Suprapubic skin (tissue), 4 donors: ENCODE measurements around the gene GOT1. TPM values are rescaled to one million over a fixed set of nuclear protein-coding genes. Genes with fewer than 3 reads are reported as not detected.

Source experiments
- DNase-seq, 2 donors: peaks; one replicate each; pipeline ENCODE4 v3.0.0-alpha.2; 2019; ENCODE audit warnings: low spot score in 2 of 2
- H3K27ac ChIP-seq: fragments of 200-600 bp; sonication (generic); one replicate; pipeline ENCODE4 v1.5.1; 2019
- H3K27me3 ChIP-seq: fragments of 200-600 bp; sonication (generic); one replicate; pipeline ENCODE4 v1.5.1; 2019
- H3K36me3 ChIP-seq: fragments of 200-600 bp; sonication (generic); one replicate; pipeline ENCODE4 v1.5.1; 2019
- H3K4me1 ChIP-seq: fragments of 200-600 bp; sonication (generic); one replicate; pipeline ENCODE4 v1.5.1; 2019
- H3K4me3 ChIP-seq: fragments of 200-600 bp; sonication (generic); one replicate; pipeline ENCODE4 v1.5.1; 2019; ENCODE audit warnings: mild to moderate bottlenecking
- H3K9me3 ChIP-seq: fragments of 200-600 bp; sonication (generic); one replicate; pipeline ENCODE4 v1.5.1; 2019
- CTCF ChIP-seq, 2 donors: fragments of 200-600 bp in 1 of 2; fragments of 450-650 bp in 1 of 2; sonication (generic) in 1 of 2; IDR thresholded peaks; one replicate each; pipeline ENCODE4 v1.5.1; 2016 to 2019; ENCODE audit warnings: antibody characterized with exemption in 2 of 2, mild to moderate bottlenecking in 1 of 2, moderate library complexity in 1 of 2
- EP300 ChIP-seq: sonication (generic); formaldehyde crosslinking; IDR thresholded peaks from one replicate; pipeline ENCODE4 v1.6.1; 2017; ENCODE audit warnings: antibody characterized with exemption
- POLR2A ChIP-seq, 2 donors: fragments of 450-650 bp; IDR thresholded peaks; one replicate each; pipeline ENCODE4 v1.6.1; 2017; ENCODE audit warnings: antibody characterized with exemption in 2 of 2, mild to moderate bottlenecking in 2 of 2, moderate library complexity in 2 of 2
- POLR2AphosphoS5 ChIP-seq, 3 donors: sonication (generic); formaldehyde crosslinking; IDR thresholded peaks; one replicate each; pipeline ENCODE4 v1.6.1; 2017; ENCODE audit warnings: antibody characterized with exemption in 3 of 3
- WGBS: methylation state at CpG from one replicate; pipeline ENCODE4 v1.1.5; 2018; 5-methylcytosine and 5-hydroxymethylcytosine counted together
- total RNA-seq, 4 donors: library from RNA; depleted of rRNA; stranded (reverse); fragments of >200 nt; gene quantifications; one replicate each; pipeline ENCODE4 v1.1.0, GENCODE V29; 2016

The GOT1 gene
- total RNA-seq, 4 donors from 2014 or later, result 16.9 to 46.2 (median 31.7) TPM

- peaks cover 12% of the 10 kb centered on the region for H3K36me3 ChIP-seq
- no peaks in the 10 kb centered on the region for H3K27me3 ChIP-seq
- no peaks in the 10 kb centered on the region for H3K4me1 ChIP-seq
- no peaks in the 10 kb centered on the region for H3K9me3 ChIP-seq
- 91% methylated on average over 4 of the region's 4 CpGs for WGBS
- no peak overlapping the region for H3K27ac ChIP-seq
- no peak overlapping the region for H3K4me3 ChIP-seq
- TF ChIP-seq POLR2AphosphoS5 (IDR thresholded peaks at IDR 0.05) (no peak), EP300 (no peak), POLR2A (IDR thresholded peaks at IDR 0.05) (no peak), CTCF (IDR thresholded peaks at IDR 0.05) (no peak)
- DNase-seq, result peak in 1 of 2 donors; percentile 7
These were observed 19.5 kb downstream of the GOT1 start for GRCh38 chr10:99410876-99411275.

GRCh38 chr10:99410146-99410545 is 20.3 kb downstream of the GOT1 start:
- no peak for DNase-seq
- H3K4me1 ChIP-seq, result no peaks in the 10 kb centered on the region
- no peaks in the 10 kb centered on the region for H3K9me3 ChIP-seq
- no peak overlapping the region for H3K4me3 ChIP-seq
- H3K27ac ChIP-seq, result no peak overlapping the region
- TF ChIP-seq POLR2AphosphoS5 (IDR thresholded peaks at IDR 0.05) (no peak), EP300 (no peak), CTCF (IDR thresholded peaks at IDR 0.05) (no peak), POLR2A (IDR thresholded peaks at IDR 0.05) (no peak)
- 53% methylated on average over 1 of the region's 1 CpG for WGBS
- peaks cover 17% of the 10 kb centered on the region for H3K36me3 ChIP-seq
- H3K27me3 ChIP-seq, result no peaks in the 10 kb centered on the region

DNA sequence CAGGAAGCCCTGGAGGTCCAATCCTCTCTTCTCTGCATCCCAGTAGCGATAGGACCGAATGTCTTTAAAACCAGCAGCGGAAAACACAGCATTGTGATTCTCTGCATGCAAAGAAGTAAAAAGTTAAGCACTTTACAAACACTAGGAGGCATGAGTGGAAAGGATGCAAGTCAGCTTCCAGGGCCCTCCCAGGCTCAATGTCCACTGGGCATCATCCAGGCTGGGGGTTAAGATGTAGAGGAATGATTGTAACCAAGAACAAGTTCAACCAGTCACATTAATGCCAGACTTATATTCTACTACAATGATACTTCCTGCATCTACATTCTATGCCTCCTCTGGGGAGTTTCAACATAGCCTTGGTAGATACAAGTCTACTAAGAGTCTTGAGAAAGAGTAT is 24.3 kb downstream of the GOT1 start:
- H3K9me3 ChIP-seq, result no peaks in the 10 kb centered on the region
- 95% methylated on average over 3 of the region's 3 CpGs for WGBS
- H3K4me3 ChIP-seq, result no peak overlapping the region
- no peak for DNase-seq
- TF ChIP-seq POLR2AphosphoS5 (IDR thresholded peaks at IDR 0.05) (no peak), POLR2A (IDR thresholded peaks at IDR 0.05) (no peak), EP300 (no peak), CTCF (IDR thresholded peaks at IDR 0.05) (no peak)
- H3K36me3 ChIP-seq, result peaks cover 57% of the 10 kb centered on the region
- H3K4me1 ChIP-seq, result no peaks in the 10 kb centered on the region
- H3K27me3 ChIP-seq, result no peaks in the 10 kb centered on the region
- no peak overlapping the region for H3K27ac ChIP-seq

DNA sequence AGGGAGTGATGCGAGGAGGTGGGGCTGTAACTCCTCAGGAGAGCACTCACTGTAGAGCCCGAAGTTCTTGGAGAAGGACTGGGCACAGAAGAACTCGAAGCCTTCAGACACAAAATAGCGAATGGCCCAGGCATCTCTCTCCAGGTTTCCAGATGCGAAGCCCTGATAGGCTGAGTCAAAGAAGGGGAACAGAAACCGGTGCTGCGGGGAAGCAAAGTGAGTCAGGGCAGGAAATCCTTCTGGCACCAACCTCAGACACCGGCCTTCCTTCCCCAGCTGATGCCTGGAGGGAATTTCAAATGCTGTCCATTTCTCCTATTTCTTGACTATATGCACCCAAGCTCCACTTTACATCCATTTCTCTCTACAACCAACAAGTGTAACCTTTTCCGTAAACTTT is 26.8 kb downstream of the GOT1 start:
- Histone ChIP-seq H3K4me3 (no peak overlapping the region), H3K4me1 (no peaks in the 10 kb centered on the region), H3K27ac (no peak overlapping the region), H3K9me3 (no peaks in the 10 kb centered on the region), H3K27me3 (no peaks in the 10 kb centered on the region), H3K36me3 (peaks cover 75% of the 10 kb centered on the region)
- no peak for DNase-seq
- WGBS, result 87% methylated on average over 9 of the region's 9 CpGs
- TF ChIP-seq POLR2A (IDR thresholded peaks at IDR 0.05), result no peak
- TF ChIP-seq POLR2AphosphoS5 (IDR thresholded peaks at IDR 0.05), result no peak
- TF ChIP-seq CTCF (IDR thresholded peaks at IDR 0.05), result no peak
- TF ChIP-seq EP300, result no peak

DNA sequence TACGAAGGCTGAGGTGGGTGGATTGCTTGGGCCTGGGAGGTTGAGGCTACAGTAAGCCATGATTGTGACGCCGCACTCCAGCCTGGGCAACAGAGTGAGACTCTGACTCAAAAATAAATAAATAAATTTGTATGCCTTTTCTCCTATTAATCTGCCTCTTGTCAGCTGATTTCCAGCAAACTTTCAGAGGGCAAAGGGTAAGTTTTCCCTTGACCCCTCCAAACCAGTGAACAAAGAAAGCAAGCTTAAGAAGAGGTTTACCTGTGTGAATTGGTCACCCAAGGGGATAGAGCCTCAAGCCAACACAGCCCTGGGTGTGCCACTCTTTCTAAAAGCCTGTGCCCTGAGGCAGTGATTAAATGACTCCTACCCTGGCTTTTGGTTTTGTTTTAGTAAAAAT is 30.8 kb downstream of the GOT1 start:
- Histone ChIP-seq H3K27ac (no peak overlapping the region), H3K36me3 (peaks cover 76% of the 10 kb centered on the region), H3K4me1 (peaks cover 6% of the 10 kb centered on the region), H3K9me3 (no peaks in the 10 kb centered on the region), H3K4me3 (no peak overlapping the region), H3K27me3 (no peaks in the 10 kb centered on the region)
- no peak for TF ChIP-seq POLR2AphosphoS5 (IDR thresholded peaks at IDR 0.05)
- WGBS, result 99% methylated on average over 3 of the region's 3 CpGs
- no peak for DNase-seq

DNA sequence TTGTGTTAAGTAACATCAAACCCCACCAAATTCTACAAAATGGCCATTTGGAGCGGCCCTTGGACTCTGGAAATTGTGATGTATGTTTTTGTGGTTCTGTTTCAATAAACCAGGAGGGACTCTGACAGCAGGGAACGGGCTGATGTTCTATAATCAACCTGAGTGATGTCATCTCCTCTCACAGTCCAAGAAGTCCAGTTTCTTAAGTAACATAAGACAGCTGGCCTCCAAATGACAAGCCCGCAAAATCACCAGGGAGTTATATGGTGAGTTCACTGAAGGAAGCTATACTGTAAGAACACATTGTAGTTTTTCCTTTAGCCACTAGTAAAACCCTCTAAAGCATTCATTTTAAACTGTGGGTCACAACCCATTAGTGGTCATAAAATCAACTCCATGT is 34.0 kb downstream of the GOT1 start:
- WGBS, result 71% methylated on average over 3 of the region's 3 CpGs
- H3K9me3 ChIP-seq, result no peaks in the 10 kb centered on the region
- H3K4me3 ChIP-seq, result no peak overlapping the region
- H3K27ac ChIP-seq, result no peak overlapping the region
- peaks cover 14% of the 10 kb centered on the region for H3K4me1 ChIP-seq
- peaks cover 44% of the 10 kb centered on the region for H3K36me3 ChIP-seq
- no peak for DNase-seq
- H3K27me3 ChIP-seq, result no peaks in the 10 kb centered on the region
- TF ChIP-seq EP300 (no peak), POLR2AphosphoS5 (IDR thresholded peaks at IDR 0.05) (no peak), CTCF (IDR thresholded peaks at IDR 0.05) (no peak), POLR2A (IDR thresholded peaks at IDR 0.05) (no peak)
